NCI-H1417 (cell line): Measurements from ENCODE around the gene DLGAP1.

Experiments
- DNase-seq, 3 experiments: peaks; one replicate each; lab custom pipeline; 2025; lab: John Stamatoyannopoulos, UW

Gene DLGAP1

GRCh38 chr18:3898861-3899613, 556.1 kb downstream of the DLGAP1 start:
- peak in 1 of 3 experiments; percentile 11 for DNase-seq

GRCh38 chr18:3892152-3892551, 563.0 kb downstream of the DLGAP1 start:
- no peak for DNase-seq

GRCh38 chr18:3891245-3891644, 563.9 kb downstream of the DLGAP1 start:
- DNase-seq, result no peak

GRCh38 chr18:3889803-3890202, 565.3 kb downstream of the DLGAP1 start:
- DNase-seq, result no peak

GRCh38 chr18:3889121-3889520, 566.0 kb downstream of the DLGAP1 start:
- DNase-seq, result no peak

- peak; percentile 14 to 76 (median 48) for DNase-seq
Observed at GRCh38 chr18:3886575-3887322, 568.4 kb downstream of the DLGAP1 start.

GRCh38 chr18:3885209-3885792, 569.8 kb downstream of the DLGAP1 start:
- DNase-seq, result peak in 2 of 3 experiments; percentile 22 to 70

GRCh38 chr18:3879836-3880120, 575.3 kb downstream of the DLGAP1 start:
- DNase-seq, result no peak

- no peak for DNase-seq
Observed at GRCh38 chr18:3879114-3879835, 575.8 kb downstream of the DLGAP1 start.

- DNase-seq, result no peak
Observed at GRCh38 chr18:3878401-3878800, 576.7 kb downstream of the DLGAP1 start.

- no peak for DNase-seq
Observed at GRCh38 chr18:3877678-3878077, 577.4 kb downstream of the DLGAP1 start.

- DNase-seq, result no peak
Observed at GRCh38 chr18:3875961-3876360, 579.1 kb downstream of the DLGAP1 start.

GRCh38 chr18:3875376-3875775, 579.7 kb downstream of the DLGAP1 start:
- DNase-seq, result no peak

- peak in 1 of 3 experiments; percentile 21 for DNase-seq
Observed at GRCh38 chr18:3874581-3874980, 580.5 kb downstream of the DLGAP1 start.

- DNase-seq, result peak in 2 of 3 experiments; percentile 28 to 45
Observed at GRCh38 chr18:3874125-3874524, 581.0 kb downstream of the DLGAP1 start.

GRCh38 chr18:3873698-3874097, 581.4 kb downstream of the DLGAP1 start:
- peak in 1 of 3 experiments; percentile 57 for DNase-seq

GRCh38 chr18:3873211-3873610, 581.9 kb downstream of the DLGAP1 start:
- no peak for DNase-seq

- DNase-seq, result peak in 1 of 3 experiments; percentile 33
Observed at GRCh38 chr18:3872641-3873040, 582.5 kb downstream of the DLGAP1 start.

- DNase-seq, result peak in 1 of 3 experiments; percentile 17
Observed at GRCh38 chr18:3871687-3872086, 583.4 kb downstream of the DLGAP1 start.

- DNase-seq, result no peak
Observed at GRCh38 chr18:3870914-3871313, 584.2 kb downstream of the DLGAP1 start.

GRCh38 chr18:3869848-3870247, 585.3 kb downstream of the DLGAP1 start:
- DNase-seq, result peak; percentile 31 to 83 (median 69)

GRCh38 chr18:3867864-3868311, 587.2 kb downstream of the DLGAP1 start:
- peak in 1 of 3 experiments; percentile 18 for DNase-seq
